OCI-LY3 (cell line): ENCODE measurements around the gene TBC1D22B.

Experiments used
- H2AFZ ChIP-seq: fragments of 200-600, 300-600 bp; shearing (Covaris generic); 2 replicates; pipeline ENCODE4 v1.6.0; 2014; ENCODE audit warnings: antibody characterized with exemption, low read depth, low read length
- H3K27ac ChIP-seq: fragments of 200-600, 300-600 bp; sonication (generic); 2 replicates; pipeline ENCODE4 v1.5.1; 2014; ENCODE audit warnings: mild to moderate bottlenecking, low read length, moderate library complexity, mixed read lengths
- H3K27me3 ChIP-seq: fragments of 200-600, 300-600 bp; sonication (generic); 2 replicates; pipeline ENCODE4 v1.6.1; 2014; ENCODE audit warnings: low read depth, low read length, mixed read lengths
- H3K36me3 ChIP-seq: fragments of 200-600, 300-600 bp; sonication (generic); replicated peaks from 2 replicates; pipeline ENCODE3; 2014; ENCODE audit warnings: low read depth, low read length, mixed read lengths
- H3K4me1 ChIP-seq: fragments of 300-600, 200-600 bp; sonication (generic); 2 replicates; pipeline ENCODE4 v1.6.1; 2014; ENCODE audit warnings: low read length, mixed read lengths
- H3K4me2 ChIP-seq: fragments of 200-600, 300-600 bp; sonication (generic); 2 replicates; pipeline ENCODE4 v1.6.1; 2014; ENCODE audit warnings: low read length, mixed read lengths
- H3K4me3 ChIP-seq: fragments of 300-600, 200-600 bp; sonication (generic); 2 replicates; pipeline ENCODE4 v1.5.1; 2014; ENCODE audit warnings: antibody characterized with exemption, mild to moderate bottlenecking, low read length, moderate library complexity
- H3K79me2 ChIP-seq: fragments of 300-600, 200-600 bp; shearing (Covaris generic); 2 replicates; pipeline ENCODE4 v1.6.1; 2014; ENCODE audit warnings: mild to moderate bottlenecking, low read length, mixed read lengths
- H3K9ac ChIP-seq: fragments of 300-600, 200-600 bp; shearing (Covaris generic); 2 replicates; pipeline ENCODE4 v1.6.0; 2014; ENCODE audit warnings: mild to moderate bottlenecking, low read length, moderate library complexity
- H3K9me3 ChIP-seq: fragments of 200-600, 300-600 bp; shearing (Covaris generic); 2 replicates; pipeline ENCODE4 v1.6.1; 2014; ENCODE audit warnings: low read length, mixed read lengths; ENCODE audit not compliant: insufficient read depth
- H4K20me1 ChIP-seq: fragments of 200-600, 300-600 bp; sonication (generic); 2 replicates; pipeline ENCODE4 v1.6.1; 2016; ENCODE audit warnings: low read length, mixed read lengths; ENCODE audit not compliant: insufficient read depth
- CTCF ChIP-seq: fragments of 200-600, 300-600 bp; sonication (generic); IDR thresholded peaks from 2 replicates; pipeline ENCODE4 v1.5.1; 2014; ENCODE audit warnings: antibody characterized with exemption, low read length, low read depth
- EZH2phosphoT487 ChIP-seq: fragments of 200-600 bp; shearing (Covaris generic); IDR thresholded peaks from 2 replicates; pipeline ENCODE4 v1.6.1; 2018; ENCODE audit warnings: antibody characterized with exemption, mixed run types, low read depth

TBC1D22B gene

GRCh38 chr6:37308069-37308815 lies 50.7 kb downstream of the TBC1D22B start:
- Histone ChIP-seq H3K4me2 (no peak overlapping the region), H3K27me3 (no peaks in the 10 kb centered on the region), H3K4me1 (no peaks in the 10 kb centered on the region), H4K20me1 (no peaks in the 10 kb centered on the region), H3K9me3 (no peaks in the 10 kb centered on the region), H3K9ac (no peak overlapping the region), H3K36me3 (peaks cover 7% of the 10 kb centered on the region), H2AFZ (no peak overlapping the region), H3K4me3 (no peak overlapping the region), H3K79me2 (no peaks in the 10 kb centered on the region), H3K27ac (no peak overlapping the region)
- TF ChIP-seq EZH2phosphoT487 = no peak
- TF ChIP-seq CTCF = no peak

- Histone ChIP-seq H3K9me3 (no peaks in the 10 kb centered on the region), H3K4me2 (no peak overlapping the region), H3K4me3 (no peak overlapping the region), H3K4me1 (no peaks in the 10 kb centered on the region), H3K27ac (no peak overlapping the region), H3K79me2 (no peaks in the 10 kb centered on the region), H2AFZ (no peak overlapping the region), H3K27me3 (no peaks in the 10 kb centered on the region), H4K20me1 (no peaks in the 10 kb centered on the region), H3K36me3 (peaks cover 10% of the 10 kb centered on the region), H3K9ac (no peak overlapping the region)
- TF ChIP-seq CTCF (no peak), EZH2phosphoT487 (no peak)
Observed at GRCh38 chr6:37309046-37309445, 51.5 kb downstream of the TBC1D22B start.

GRCh38 chr6:37309692-37310091 lies 52.1 kb downstream of the TBC1D22B start:
- Histone ChIP-seq H3K4me1 (no peaks in the 10 kb centered on the region), H3K9ac (no peak overlapping the region), H3K27me3 (no peaks in the 10 kb centered on the region), H4K20me1 (no peaks in the 10 kb centered on the region), H3K9me3 (no peaks in the 10 kb centered on the region), H3K79me2 (no peaks in the 10 kb centered on the region), H3K4me3 (no peak overlapping the region), H3K27ac (no peak overlapping the region), H2AFZ (no peak overlapping the region), H3K4me2 (no peak overlapping the region), H3K36me3 (peaks cover 14% of the 10 kb centered on the region)
- no peak for TF ChIP-seq EZH2phosphoT487

GRCh38 chr6:37310966-37311365 lies 53.4 kb downstream of the TBC1D22B start:
- H3K79me2 ChIP-seq = no peaks in the 10 kb centered on the region
- no peak overlapping the region for H3K27ac ChIP-seq
- no peaks in the 10 kb centered on the region for H3K4me1 ChIP-seq
- no peak overlapping the region for H3K4me3 ChIP-seq
- H3K4me2 ChIP-seq = no peak overlapping the region
- TF ChIP-seq CTCF (no peak), EZH2phosphoT487 (no peak)
- peaks cover 14% of the 10 kb centered on the region for H3K36me3 ChIP-seq
- H4K20me1 ChIP-seq = no peaks in the 10 kb centered on the region
- no peak overlapping the region for H2AFZ ChIP-seq
- no peaks in the 10 kb centered on the region for H3K9me3 ChIP-seq
- H3K27me3 ChIP-seq = no peaks in the 10 kb centered on the region
- H3K9ac ChIP-seq = no peak overlapping the region
